ENCODE measurements around the gene NLRP6.
A peak's percentile ranks its signal among the peaks of the same experiment; 100 is the strongest.
"Not testable (repeated sequence)": the region's sequence is repeated elsewhere in the genome, so short reads cannot be mapped to it uniquely, and the experiment has no call there.

NLRP6 gene

GRCh38 chr11:283405-284104 is 5.3 kb downstream of the NLRP6 start:
- no peak overlapping the region for H3K4me3 ChIP-seq (ENCODE audit: low read depth, low read length)
- in situ Hi-C loops (cut with HindIII; ENCODE audit: low sequenced_read_pairs) = no loop called here
- no peak for DNase-seq (ENCODE audit: low read depth)
- TF ChIP-seq CTCF (IDR thresholded peaks at IDR 0.05; ENCODE audit: low read depth, low read length, missing control alignments) = no peak

- no peak overlapping the region for H3K4me3 ChIP-seq (ENCODE audit: low read depth, low read length)
- in situ Hi-C loops (cut with HindIII; ENCODE audit: low sequenced_read_pairs) = no loop called here
- DNase-seq (ENCODE audit: low read depth) = no peak
Measured at GRCh38 chr11:284105-285020, 6.2 kb downstream of the NLRP6 start.

GRCh38 chr11:285021-285893 is 7.0 kb downstream of the NLRP6 start:
- in situ Hi-C loops (cut with HindIII; ENCODE audit: low sequenced_read_pairs) = no loop called here
- no peak for DNase-seq (ENCODE audit: low read depth)
- no peak for TF ChIP-seq CTCF (IDR thresholded peaks at IDR 0.05; ENCODE audit: low read depth, low read length, missing control alignments)
- no peak overlapping the region for H3K4me3 ChIP-seq (ENCODE audit: low read depth, low read length)

More at GRCh38 chr11:284105-285020, 6.2 kb downstream of the NLRP6 start:
- TF ChIP-seq CTCF (IDR thresholded peaks at IDR 0.05; ENCODE audit: low read depth, low read length, missing control alignments) = no peak

- no peak for TF ChIP-seq CTCF (IDR thresholded peaks at IDR 0.05; ENCODE audit: low read depth, low read length, missing control alignments)
- no peak for DNase-seq (ENCODE audit: low read depth)
- H3K4me3 ChIP-seq (ENCODE audit: low read depth, low read length) = no peak overlapping the region
Measured at GRCh38 chr11:285894-286220, 7.7 kb downstream of the NLRP6 start.

GRCh38 chr11:286977-287820 is 9.0 kb downstream of the NLRP6 start:
- H3K4me3 ChIP-seq (ENCODE audit: low read depth, low read length); DNase-seq (ENCODE audit: low read depth); in situ Hi-C loops (cut with HindIII; ENCODE audit: low sequenced_read_pairs): not testable (repeated sequence)

More at GRCh38 chr11:285894-286220, 7.7 kb downstream of the NLRP6 start:
- in situ Hi-C loops (cut with HindIII; ENCODE audit: low sequenced_read_pairs) = no loop called here

GRCh38 chr11:287821-288477 is 9.7 kb downstream of the NLRP6 start:
- in situ Hi-C loops (cut with HindIII; ENCODE audit: low sequenced_read_pairs) = no loop called here
- TF ChIP-seq CTCF (IDR thresholded peaks at IDR 0.05; ENCODE audit: low read depth, low read length, missing control alignments) = no peak
- no peak for DNase-seq (ENCODE audit: low read depth)
- H3K4me3 ChIP-seq (ENCODE audit: low read depth, low read length) = peak overlapping the region; percentile 47

Data from astrocyte of the cerebellum (primary cell).